ENCODE results near the gene SMYD1.

Gene SMYD1

GRCh38 chr2:88057437-88057844 is 10.2 kb upstream of the SMYD1 start:
- DNase-seq: no peak

GRCh38 chr2:88058191-88058590 is 9.4 kb upstream of the SMYD1 start:
- DNase-seq: no peak

- peak; percentile 63 for DNase-seq
These were observed 7.4 kb upstream of the SMYD1 start for GRCh38 chr2:88059979-88060906.

- no peak for DNase-seq
These were observed 6.7 kb upstream of the SMYD1 start for GRCh38 chr2:88060907-88061275.

- no peak for DNase-seq
These were observed 6.3 kb upstream of the SMYD1 start for GRCh38 chr2:88061295-88061694.

- no peak for DNase-seq
These were observed 1.1 kb upstream of the SMYD1 start for GRCh38 chr2:88066543-88066942.

- no peak for DNase-seq
These were observed 436 bp upstream of the SMYD1 start for GRCh38 chr2:88067189-88067588.

GRCh38 chr2:88068044-88068443 is 419 bp downstream of the SMYD1 start:
- DNase-seq: no peak

GRCh38 chr2:88069117-88069516 is 1.5 kb downstream of the SMYD1 start:
- DNase-seq: no peak

- no peak for DNase-seq
These were observed 2.4 kb downstream of the SMYD1 start for GRCh38 chr2:88070055-88070454.

- DNase-seq: no peak
These were observed 3.7 kb downstream of the SMYD1 start for GRCh38 chr2:88071365-88071764.

GRCh38 chr2:88074150-88074549 is 6.5 kb downstream of the SMYD1 start:
- no peak for DNase-seq

- DNase-seq: no peak
These were observed 7.2 kb downstream of the SMYD1 start for GRCh38 chr2:88074854-88075292.

GRCh38 chr2:88077080-88077479 is 9.5 kb downstream of the SMYD1 start:
- no peak for DNase-seq

- no peak for DNase-seq
These were observed 11.1 kb downstream of the SMYD1 start for GRCh38 chr2:88078643-88079172.

- DNase-seq: no peak
These were observed 12.9 kb downstream of the SMYD1 start for GRCh38 chr2:88080545-88080944.

- no peak for DNase-seq
These were observed 14.4 kb downstream of the SMYD1 start for GRCh38 chr2:88081924-88082608.

GRCh38 chr2:88082781-88083180 is 15.2 kb downstream of the SMYD1 start:
- DNase-seq: no peak

- DNase-seq: no peak
These were observed 17.5 kb downstream of the SMYD1 start for GRCh38 chr2:88085099-88085498.

GRCh38 chr2:88085602-88086001 is 18.0 kb downstream of the SMYD1 start:
- DNase-seq: no peak

- no peak for DNase-seq
These were observed 18.8 kb downstream of the SMYD1 start for GRCh38 chr2:88086401-88086800.

GRCh38 chr2:88087073-88087472 is 19.4 kb downstream of the SMYD1 start:
- no peak for DNase-seq

GRCh38 chr2:88087763-88088162 is 20.1 kb downstream of the SMYD1 start:
- no peak for DNase-seq

- no peak for DNase-seq
These were observed 21.4 kb downstream of the SMYD1 start for GRCh38 chr2:88088999-88089398.
